ENCODE results near the gene PTTG1IP2. TPM values are rescaled to one million over a fixed set of nuclear protein-coding genes. Genes with fewer than 3 reads are reported as not detected.

Gene PTTG1IP2
- not detected for total RNA-seq
- polyA plus RNA-seq, result not detected
- long read RNA-seq, donor 1, result 0 reads
- long read RNA-seq, donor 2, partial matches to known transcripts, result 0 of 1 reads
- long read RNA-seq, donor 2, other reads (novel, unspliced or antisense), result 1 of 1 reads

GRCh38 chr7:90469554-90469953 lies at the start of gene PTTG1IP2:
PTTG1IP2 (plus strand) TSS chr7:90469639; CDS start chr7:90469787, 148 bp downstream.
- no peak for ATAC-seq (ENCODE audit: low FRiP score)
- H3K4me3 ChIP-seq (ENCODE audit: low read length in 2 of 2), result no peak within 1 kb of the TSS
- 95 to 97% methylated on average over 4 of the region's 4 CpGs for WGBS, 2 donors

GRCh38 chr7:90421651-90422050 lies 47.8 kb upstream of the PTTG1IP2 start:
- no peaks in the 10 kb centered on the region for H3K27me3 ChIP-seq (ENCODE audit: control insufficient read depth in 1 of 2, insufficient read depth in 2 of 2, low read length in 1 of 2)
- ATAC-seq (ENCODE audit: low FRiP score), result no peak
- H3K4me1 ChIP-seq (ENCODE audit: control insufficient read depth in 1 of 2, insufficient read depth in 2 of 2, low read length in 2 of 2), result no peaks in the 10 kb centered on the region
- WGBS, 2 donors, result 77 to 79% methylated on average over 6 of the region's 6 CpGs
- H3K4me3 ChIP-seq (ENCODE audit: low read length in 2 of 2), result no peak overlapping the region
- DNase-seq, result no peak
- H3K9me3 ChIP-seq (ENCODE audit: control insufficient read depth, low read length), result no peaks in the 10 kb centered on the region
- intact Hi-C loops (cut with DNase I), result no loop called here
- H3K36me3 ChIP-seq (ENCODE audit: control insufficient read depth in 1 of 2, insufficient read depth in 2 of 2, low read length in 1 of 2), result peaks cover 0 to 1% of the 10 kb centered on the region in 2 donors
- no peak overlapping the region for H3K27ac ChIP-seq (ENCODE audit: low read depth in 1 of 2, low read length in 2 of 2)

More at GRCh38 chr7:90469554-90469953, at the start of gene PTTG1IP2:
- Histone ChIP-seq H3K9me3 (ENCODE audit: control insufficient read depth, low read length) (no peaks in the 10 kb centered on the region), H3K4me1 (ENCODE audit: control insufficient read depth in 1 of 2, insufficient read depth in 2 of 2, low read length in 2 of 2) (no peaks in the 10 kb centered on the region), H3K27ac (ENCODE audit: low read depth in 1 of 2, low read length in 2 of 2) (no peak within 1 kb of the TSS), H3K27me3 (ENCODE audit: control insufficient read depth in 1 of 2, insufficient read depth in 2 of 2, low read length in 1 of 2) (no peaks in the 10 kb centered on the region), H3K36me3 (ENCODE audit: control insufficient read depth in 1 of 2, insufficient read depth in 2 of 2, low read length in 1 of 2) (no peaks in the 10 kb centered on the region)
- no peak for DNase-seq
- intact Hi-C loops (cut with DNase I), result loop anchor here in 1 of 2 donors (10.0 kb wide), 1 partner anchor 155 kb away; no protein-coding TSS in a partner anchor

- Histone ChIP-seq H3K27ac (ENCODE audit: low read depth in 1 of 2, low read length in 2 of 2) (no peak overlapping the region), H3K36me3 (ENCODE audit: control insufficient read depth in 1 of 2, insufficient read depth in 2 of 2, low read length in 1 of 2) (no peaks in the 10 kb centered on the region), H3K4me3 (ENCODE audit: low read length in 2 of 2) (no peak overlapping the region), H3K27me3 (ENCODE audit: control insufficient read depth in 1 of 2, insufficient read depth in 2 of 2, low read length in 1 of 2) (no peaks in the 10 kb centered on the region), H3K4me1 (ENCODE audit: control insufficient read depth in 1 of 2, insufficient read depth in 2 of 2, low read length in 2 of 2) (no peaks in the 10 kb centered on the region), H3K9me3 (ENCODE audit: control insufficient read depth, low read length) (no peaks in the 10 kb centered on the region)
- WGBS, 2 donors, result 86 to 94% methylated on average over 3 of the region's 3 CpGs
- intact Hi-C loops (cut with DNase I), result loop anchor here (5.0 kb wide), 2 partner anchors 112 to 272 kb away; partner anchors contain the start of gene STEAP1 (in 2 of the 2)
- no peak for DNase-seq
- no peak for ATAC-seq (ENCODE audit: low FRiP score)
Observed at GRCh38 chr7:90424720-90425119, 44.7 kb upstream of the PTTG1IP2 start.

- DNase-seq (no peak), ATAC-seq (ENCODE audit: low FRiP score) (no peak)
- Histone ChIP-seq H3K4me1 (ENCODE audit: control insufficient read depth in 1 of 2, insufficient read depth in 2 of 2, low read length in 2 of 2) (no peaks in the 10 kb centered on the region), H3K9me3 (ENCODE audit: control insufficient read depth, low read length) (no peaks in the 10 kb centered on the region), H3K27ac (ENCODE audit: low read depth in 1 of 2, low read length in 2 of 2) (no peak overlapping the region), H3K36me3 (ENCODE audit: control insufficient read depth in 1 of 2, insufficient read depth in 2 of 2, low read length in 1 of 2) (no peaks in the 10 kb centered on the region), H3K27me3 (ENCODE audit: control insufficient read depth in 1 of 2, insufficient read depth in 2 of 2, low read length in 1 of 2) (no peaks in the 10 kb centered on the region), H3K4me3 (ENCODE audit: low read length in 2 of 2) (no peak overlapping the region)
- intact Hi-C loops (cut with DNase I), result loop anchor here (5.0 kb wide), 2 partner anchors 113 to 273 kb away; partner anchors contain the start of gene STEAP1 (in 2 of the 2)
- WGBS, 2 donors, result 60 to 94% methylated on average over 2 of the region's 2 CpGs
Observed at GRCh38 chr7:90425376-90425775, 44.1 kb upstream of the PTTG1IP2 start.

- 91 to 93% methylated on average over 6 of the region's 6 CpGs for WGBS, 2 donors
- ATAC-seq (ENCODE audit: low FRiP score), result no peak
- Histone ChIP-seq H3K9me3 (ENCODE audit: control insufficient read depth, low read length) (peaks cover 2% of the 10 kb centered on the region), H3K27me3 (ENCODE audit: control insufficient read depth in 1 of 2, insufficient read depth in 2 of 2, low read length in 1 of 2) (no peaks in the 10 kb centered on the region), H3K4me1 (ENCODE audit: control insufficient read depth in 1 of 2, insufficient read depth in 2 of 2, low read length in 2 of 2) (no peaks in the 10 kb centered on the region), H3K27ac (ENCODE audit: low read depth in 1 of 2, low read length in 2 of 2) (no peak overlapping the region), H3K36me3 (ENCODE audit: control insufficient read depth in 1 of 2, insufficient read depth in 2 of 2, low read length in 1 of 2) (no peaks in the 10 kb centered on the region), H3K4me3 (ENCODE audit: low read length in 2 of 2) (no peak overlapping the region)
- intact Hi-C loops (cut with DNase I), result no loop called here
- DNase-seq, result no peak
Observed at GRCh38 chr7:90430614-90431460, 38.6 kb upstream of the PTTG1IP2 start.

- WGBS, 2 donors, result 75 to 79% methylated on average over 10 of the region's 10 CpGs
- intact Hi-C loops (cut with DNase I), result no loop called here
- ATAC-seq (ENCODE audit: low FRiP score), result peak; percentile 15
- Histone ChIP-seq H3K4me3 (ENCODE audit: low read length in 2 of 2) (no peak overlapping the region), H3K9me3 (ENCODE audit: control insufficient read depth, low read length) (peaks cover 2% of the 10 kb centered on the region), H3K27ac (ENCODE audit: low read depth in 1 of 2, low read length in 2 of 2) (no peak overlapping the region), H3K36me3 (ENCODE audit: control insufficient read depth in 1 of 2, insufficient read depth in 2 of 2, low read length in 1 of 2) (no peaks in the 10 kb centered on the region), H3K4me1 (ENCODE audit: control insufficient read depth in 1 of 2, insufficient read depth in 2 of 2, low read length in 2 of 2) (no peaks in the 10 kb centered on the region), H3K27me3 (ENCODE audit: control insufficient read depth in 1 of 2, insufficient read depth in 2 of 2, low read length in 1 of 2) (no peaks in the 10 kb centered on the region)
- DNase-seq, result no peak
Observed at GRCh38 chr7:90432752-90433151, 36.7 kb upstream of the PTTG1IP2 start.

GRCh38 chr7:90433221-90433620 lies 36.2 kb upstream of the PTTG1IP2 start:
- Histone ChIP-seq H3K36me3 (ENCODE audit: control insufficient read depth in 1 of 2, insufficient read depth in 2 of 2, low read length in 1 of 2) (no peaks in the 10 kb centered on the region), H3K4me1 (ENCODE audit: control insufficient read depth in 1 of 2, insufficient read depth in 2 of 2, low read length in 2 of 2) (no peaks in the 10 kb centered on the region), H3K4me3 (ENCODE audit: low read length in 2 of 2) (no peak overlapping the region), H3K9me3 (ENCODE audit: control insufficient read depth, low read length) (peaks cover 2% of the 10 kb centered on the region), H3K27ac (ENCODE audit: low read depth in 1 of 2, low read length in 2 of 2) (no peak overlapping the region), H3K27me3 (ENCODE audit: control insufficient read depth in 1 of 2, insufficient read depth in 2 of 2, low read length in 1 of 2) (no peaks in the 10 kb centered on the region)
- intact Hi-C loops (cut with DNase I), result no loop called here
- 80 to 98% methylated on average over 3 of the region's 3 CpGs for WGBS, 2 donors
- DNase-seq (no peak), ATAC-seq (ENCODE audit: low FRiP score) (no peak)

- H3K27me3 ChIP-seq (ENCODE audit: control insufficient read depth in 1 of 2, insufficient read depth in 2 of 2, low read length in 1 of 2), result no peaks in the 10 kb centered on the region
- H3K27ac ChIP-seq (ENCODE audit: low read depth in 1 of 2, low read length in 2 of 2), result no peak overlapping the region
- WGBS, 2 donors, result 65 to 82% methylated on average over 2 of the region's 2 CpGs
- no peak overlapping the region for H3K4me3 ChIP-seq (ENCODE audit: low read length in 2 of 2)
- H3K36me3 ChIP-seq (ENCODE audit: control insufficient read depth in 1 of 2, insufficient read depth in 2 of 2, low read length in 1 of 2), result no peaks in the 10 kb centered on the region
- no peaks in the 10 kb centered on the region for H3K9me3 ChIP-seq (ENCODE audit: control insufficient read depth, low read length)
- no peak for ATAC-seq (ENCODE audit: low FRiP score)
- intact Hi-C loops (cut with DNase I), result no loop called here
- H3K4me1 ChIP-seq (ENCODE audit: control insufficient read depth in 1 of 2, insufficient read depth in 2 of 2, low read length in 2 of 2), result no peaks in the 10 kb centered on the region
- no peak for DNase-seq
Observed at GRCh38 chr7:90445633-90446032, 23.8 kb upstream of the PTTG1IP2 start.

Measured in aorta (tissue), 5 donors.